NCI-H146 treated with DMSO at 0.1 percent for 48 hours (cell line): ENCODE results near the gene KIF13A.
"Not testable (repeated sequence)": the region's sequence is repeated elsewhere in the genome, so short reads cannot be mapped to it uniquely, and the experiment has no call there.

ENCODE experiments used
- DNase-seq: peaks from one replicate; lab custom pipeline; 2025; ENCODE audit not compliant: unreplicated experiment; lab: John Stamatoyannopoulos, UW

KIF13A gene

GRCh38 chr6:17935188-17936149, 52.0 kb downstream of the KIF13A start:
- DNase-seq = no peak

DNA sequence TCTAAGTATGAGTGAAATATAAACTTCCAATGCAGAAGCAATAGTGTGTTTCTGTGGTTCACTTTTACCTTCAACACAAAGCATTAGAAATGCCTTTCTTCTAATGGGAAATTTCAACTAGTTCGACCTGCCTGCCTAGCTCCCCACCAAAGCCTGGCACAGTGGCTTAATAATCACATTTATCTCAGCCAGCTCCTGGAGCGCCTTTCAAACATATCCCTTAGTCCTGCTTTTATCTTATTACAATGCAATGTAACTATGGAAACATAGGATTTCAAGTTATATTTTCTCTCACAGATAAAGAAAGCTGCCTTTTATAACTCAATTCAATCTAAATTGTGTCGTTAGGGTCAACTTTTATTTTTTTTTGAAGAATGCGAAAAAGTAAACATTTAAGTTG, 53.7 kb downstream of the KIF13A start:
- no peak for DNase-seq

GRCh38 chr6:17932330-17932852, 55.0 kb downstream of the KIF13A start:
- DNase-seq = no peak

- no peak for DNase-seq
Measured at GRCh38 chr6:17931227-17931626, 56.2 kb downstream of the KIF13A start.

DNA sequence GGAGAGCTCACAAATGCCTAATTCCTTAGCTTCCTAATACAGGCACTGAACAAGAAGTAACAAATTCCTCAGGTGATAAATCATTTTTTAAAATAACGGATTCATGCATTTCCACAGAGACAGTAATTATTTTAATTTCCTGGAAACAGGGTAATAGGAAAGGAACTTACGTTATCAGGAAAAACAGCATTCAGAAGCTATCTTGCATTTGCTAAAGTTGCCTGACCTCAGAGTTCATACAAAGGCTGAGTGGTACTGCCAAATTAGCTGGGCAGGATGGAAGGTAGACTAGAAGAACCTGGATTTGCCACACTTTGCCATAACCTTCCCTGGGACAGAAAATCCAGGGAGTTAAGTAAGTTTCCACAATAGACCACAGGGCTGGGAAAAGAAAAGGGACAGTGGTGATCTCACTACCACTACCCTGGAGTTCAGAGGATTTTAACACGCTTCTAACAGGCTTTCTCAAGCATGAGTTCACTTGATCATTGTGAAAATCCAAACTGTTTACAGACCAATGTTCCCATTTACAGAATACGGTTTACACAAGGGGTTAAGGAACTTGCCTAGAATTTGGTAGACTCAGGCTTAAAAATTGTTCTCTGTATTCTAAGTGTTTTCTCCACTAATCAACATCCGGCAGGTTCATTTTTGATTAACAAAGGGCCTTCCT, 57.0 kb downstream of the KIF13A start:
- no peak for DNase-seq

DNA sequence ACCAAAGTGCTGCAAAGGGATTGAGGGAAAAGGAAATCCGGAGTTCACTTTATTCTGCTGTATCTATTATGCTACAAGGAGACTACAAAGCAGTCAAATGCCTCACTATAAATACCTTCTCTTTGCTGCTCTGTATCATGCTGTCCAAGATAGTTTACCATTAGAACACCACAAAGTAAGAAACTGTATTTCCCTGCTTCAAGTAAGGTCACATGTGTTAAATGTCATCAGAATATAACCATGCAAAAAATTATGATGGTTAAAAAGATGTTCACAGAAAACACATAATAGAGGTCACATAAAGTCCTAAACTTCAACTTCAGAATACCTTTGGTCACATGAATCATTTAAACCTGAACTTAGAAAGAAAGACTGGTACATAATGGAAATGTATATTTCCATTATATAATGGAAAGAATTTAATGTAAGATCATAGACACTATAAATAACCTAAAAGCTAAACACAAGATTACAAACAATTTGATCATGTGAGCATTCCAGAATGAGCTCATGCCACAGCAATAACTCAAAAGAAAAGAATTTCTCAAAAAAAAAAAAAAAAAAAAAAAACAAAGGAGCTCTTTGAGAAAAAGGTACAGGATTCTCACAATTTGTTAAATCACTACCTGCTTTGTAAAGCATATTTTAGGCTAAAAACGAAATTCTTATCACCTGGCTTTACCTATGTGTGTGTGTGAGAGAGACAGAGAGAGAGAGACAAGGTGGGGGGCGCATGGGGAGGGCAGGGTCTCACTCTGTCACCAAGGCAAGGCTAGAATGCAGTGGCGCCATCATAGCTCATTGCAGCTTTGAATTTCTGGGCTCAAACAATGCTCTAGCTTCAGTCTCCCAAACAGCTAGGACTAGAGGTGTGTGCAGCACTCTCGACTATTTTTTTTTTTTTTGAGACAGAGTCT, 58.7 kb downstream of the KIF13A start:
- DNase-seq = no peak

- DNase-seq = no peak
Measured at GRCh38 chr6:17927705-17928104, 59.7 kb downstream of the KIF13A start.

GRCh38 chr6:17923401-17923863, 64.0 kb downstream of the KIF13A start:
- DNase-seq = no peak

GRCh38 chr6:17921454-17921853, 66.0 kb downstream of the KIF13A start:
- DNase-seq = no peak

DNA sequence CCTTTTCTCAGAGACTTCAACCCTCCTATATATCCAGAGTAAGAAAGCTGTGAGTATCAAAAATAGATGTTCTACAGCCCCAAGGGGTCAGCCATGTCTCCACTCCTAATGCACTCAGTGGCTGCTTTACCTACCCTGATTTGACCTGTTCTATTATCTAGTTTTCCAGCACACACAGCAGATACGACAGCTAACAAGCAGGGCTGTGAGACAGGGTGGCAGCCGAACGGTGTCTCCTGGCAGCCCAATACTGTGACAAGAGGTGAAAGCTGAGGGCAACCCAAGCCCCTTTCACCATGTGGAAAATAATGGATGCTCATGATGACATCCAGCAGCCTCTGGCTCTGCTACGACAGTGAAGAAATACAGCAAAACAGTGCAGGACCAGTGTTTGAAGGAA, 67.9 kb downstream of the KIF13A start:
- no peak for DNase-seq

- DNase-seq = no peak
Measured at GRCh38 chr6:17917837-17918763, 69.3 kb downstream of the KIF13A start.

DNA sequence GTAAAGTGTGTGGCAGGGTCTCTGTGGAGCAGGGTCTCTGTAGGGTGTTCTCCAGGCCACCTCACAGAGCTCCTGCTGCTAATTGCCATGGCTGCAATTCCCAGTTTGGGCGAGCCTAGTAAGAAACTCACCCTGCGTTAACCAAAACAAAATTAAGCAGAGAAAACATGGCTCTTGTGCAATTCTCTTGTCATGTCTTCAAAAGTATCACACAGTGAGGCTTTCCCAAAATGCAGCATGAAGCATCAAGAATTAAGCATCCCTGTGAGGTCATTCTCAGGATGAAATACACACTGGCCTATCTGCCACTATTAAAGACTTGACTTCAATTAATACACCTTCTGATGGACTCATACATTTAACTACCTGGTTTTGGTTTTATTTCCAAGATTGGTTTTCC, 72.8 kb downstream of the KIF13A start:
- DNase-seq = no peak

GRCh38 chr6:17912521-17912920, 74.9 kb downstream of the KIF13A start:
- no peak for DNase-seq

- not testable (repeated sequence) for DNase-seq
Measured at GRCh38 chr6:17911656-17912055, 75.8 kb downstream of the KIF13A start.

DNA sequence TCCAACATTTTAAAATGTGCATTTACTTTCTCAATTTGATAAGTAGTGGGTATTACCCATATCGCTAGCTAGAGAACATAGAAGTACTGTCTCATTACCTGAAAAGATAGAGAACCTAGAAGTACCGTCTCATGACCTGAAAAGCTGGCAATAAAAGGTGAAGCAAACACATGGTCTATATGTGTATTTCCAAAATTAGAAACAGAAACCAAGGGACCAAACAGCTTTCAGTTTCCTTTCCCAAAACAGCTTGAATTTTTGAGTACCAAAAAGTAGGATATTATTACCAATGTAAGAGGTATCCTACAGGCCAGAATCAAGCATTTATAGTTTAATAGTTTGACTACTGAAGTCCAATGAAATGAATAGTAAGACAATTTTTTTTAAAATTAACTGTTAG, 77.2 kb downstream of the KIF13A start:
- no peak for DNase-seq

DNA sequence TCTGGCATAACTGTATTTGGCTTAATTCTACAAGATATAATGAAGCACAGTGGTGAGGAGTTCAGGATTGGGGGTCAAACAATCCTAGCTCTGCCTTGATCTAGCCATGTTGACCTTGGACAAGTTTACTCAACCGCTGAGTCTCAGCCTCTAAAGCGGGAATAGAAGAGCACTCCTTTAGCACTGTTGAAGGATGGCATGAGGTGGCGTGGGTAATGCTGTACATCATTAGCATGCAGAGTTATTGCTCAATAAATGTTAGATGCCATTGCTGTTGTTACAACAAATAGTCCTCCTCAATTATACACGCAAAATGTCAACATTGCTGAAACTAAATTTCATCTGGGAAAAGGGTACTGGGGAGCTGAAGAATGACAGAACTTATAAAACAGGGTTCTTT, 78.6 kb downstream of the KIF13A start:
- no peak for DNase-seq

DNA sequence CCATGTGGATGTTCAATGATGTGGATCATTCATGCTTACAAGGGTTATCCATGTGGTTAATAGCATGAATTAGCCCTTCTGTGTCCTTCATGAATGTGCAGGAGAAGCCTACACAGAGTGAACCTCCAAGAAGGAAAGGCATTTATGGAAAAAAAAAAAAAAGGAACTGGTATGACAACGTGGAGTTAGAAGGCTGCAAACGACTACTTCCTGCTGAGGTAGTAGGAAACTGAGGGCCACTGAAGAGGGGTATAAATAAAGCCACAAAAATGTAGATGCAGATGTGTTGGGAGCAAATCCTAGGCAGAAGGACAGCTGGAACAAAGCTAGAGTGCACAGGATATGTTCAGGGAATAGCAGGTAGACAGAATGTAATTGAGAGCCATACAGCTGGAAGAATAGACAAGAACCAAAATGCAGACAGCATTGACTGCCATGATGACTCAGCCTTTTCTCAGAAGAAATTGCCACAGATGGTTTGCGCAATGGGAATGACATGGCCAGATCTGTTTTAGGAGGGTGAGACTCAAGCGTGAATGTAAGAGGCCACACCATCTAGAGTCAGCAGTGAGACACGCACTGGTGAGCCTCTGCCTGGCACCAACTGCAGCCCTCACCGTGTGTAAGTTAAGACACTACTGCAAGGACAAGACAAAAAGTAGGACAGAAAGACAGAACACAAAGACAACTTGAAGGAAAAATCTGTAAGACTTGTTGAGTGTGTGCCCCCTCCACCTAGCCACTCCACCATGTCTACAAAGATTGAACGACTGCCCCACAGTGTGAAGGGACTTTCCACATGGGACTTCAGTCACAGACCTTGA, 79.8 kb downstream of the KIF13A start:
- no peak for DNase-seq

- no peak for DNase-seq
Measured at GRCh38 chr6:17905611-17906592, 81.5 kb downstream of the KIF13A start.
